ENCODE measurements around the gene SENP6.
"Not testable (repeated sequence)": the region's sequence is repeated elsewhere in the genome, so short reads cannot be mapped to it uniquely, and the experiment has no call there.

Gene SENP6

GRCh38 chr6:75601304-75602245 lies at the start of gene SENP6:
TSS of gene SENP6 (plus strand) at chr6:75601880. CDS start at chr6:75602525, 645 bp downstream.
- peak within 1 kb of the TSS; percentile 63 for H3K4me3 ChIP-seq (ENCODE audit: low read length)
- no peak for TF ChIP-seq ZNF274 (IDR thresholded peaks at IDR 0.05; ENCODE audit: low read depth, low read length)

GRCh38 chr6:75556240-75556639 lies 45.4 kb upstream of the SENP6 start:
- no peak for TF ChIP-seq ZNF274 (IDR thresholded peaks at IDR 0.05; ENCODE audit: low read depth, low read length)

GRCh38 chr6:75557068-75557467 lies 44.6 kb upstream of the SENP6 start:
- H3K4me3 ChIP-seq (ENCODE audit: low read length) = no peak overlapping the region
- TF ChIP-seq ZNF274 (IDR thresholded peaks at IDR 0.05; ENCODE audit: low read depth, low read length) = no peak

More at GRCh38 chr6:75556240-75556639, 45.4 kb upstream of the SENP6 start:
- H3K4me3 ChIP-seq (ENCODE audit: low read length) = no peak overlapping the region

GRCh38 chr6:75563032-75563431 lies 38.6 kb upstream of the SENP6 start:
- no peak for TF ChIP-seq ZNF274 (IDR thresholded peaks at IDR 0.05; ENCODE audit: low read depth, low read length)
- H3K4me3 ChIP-seq (ENCODE audit: low read length) = no peak overlapping the region

GRCh38 chr6:75566137-75566767 lies 35.4 kb upstream of the SENP6 start:
- no peak overlapping the region for H3K4me3 ChIP-seq (ENCODE audit: low read length)
- no peak for TF ChIP-seq ZNF274 (IDR thresholded peaks at IDR 0.05; ENCODE audit: low read depth, low read length)

- TF ChIP-seq ZNF274 (IDR thresholded peaks at IDR 0.05; ENCODE audit: low read depth, low read length) = no peak
- no peak overlapping the region for H3K4me3 ChIP-seq (ENCODE audit: low read length)
Measured at GRCh38 chr6:75568100-75568499, 33.6 kb upstream of the SENP6 start.

- TF ChIP-seq ZNF274 (IDR thresholded peaks at IDR 0.05; ENCODE audit: low read depth, low read length) = no peak
Measured at GRCh38 chr6:75568965-75569364, 32.7 kb upstream of the SENP6 start.

GRCh38 chr6:75570671-75571070 lies 31.0 kb upstream of the SENP6 start:
- H3K4me3 ChIP-seq (ENCODE audit: low read length) = not testable (repeated sequence)

More at GRCh38 chr6:75568965-75569364, 32.7 kb upstream of the SENP6 start:
- no peak overlapping the region for H3K4me3 ChIP-seq (ENCODE audit: low read length)

- TF ChIP-seq ZNF274 (IDR thresholded peaks at IDR 0.05; ENCODE audit: low read depth, low read length) = no peak
Measured at GRCh38 chr6:75572072-75572471, 29.6 kb upstream of the SENP6 start.

GRCh38 chr6:75579951-75580350 lies 21.7 kb upstream of the SENP6 start:
- no peak overlapping the region for H3K4me3 ChIP-seq (ENCODE audit: low read length)
- no peak for TF ChIP-seq ZNF274 (IDR thresholded peaks at IDR 0.05; ENCODE audit: low read depth, low read length)

More at GRCh38 chr6:75572072-75572471, 29.6 kb upstream of the SENP6 start:
- no peak overlapping the region for H3K4me3 ChIP-seq (ENCODE audit: low read length)

GRCh38 chr6:75581231-75581630 lies 20.4 kb upstream of the SENP6 start:
- no peak for TF ChIP-seq ZNF274 (IDR thresholded peaks at IDR 0.05; ENCODE audit: low read depth, low read length)
- no peak overlapping the region for H3K4me3 ChIP-seq (ENCODE audit: low read length)

- not testable (repeated sequence) for H3K4me3 ChIP-seq (ENCODE audit: low read length)
Measured at GRCh38 chr6:75584552-75584951, 17.1 kb upstream of the SENP6 start.

- TF ChIP-seq ZNF274 (IDR thresholded peaks at IDR 0.05; ENCODE audit: low read depth, low read length) = no peak
- no peak overlapping the region for H3K4me3 ChIP-seq (ENCODE audit: low read length)
Measured at GRCh38 chr6:75588948-75589347, 12.7 kb upstream of the SENP6 start.

GRCh38 chr6:75590370-75590769 lies 11.3 kb upstream of the SENP6 start:
- no peak for TF ChIP-seq ZNF274 (IDR thresholded peaks at IDR 0.05; ENCODE audit: low read depth, low read length)
- H3K4me3 ChIP-seq (ENCODE audit: low read length) = no peak overlapping the region

GRCh38 chr6:75596380-75596779 lies 5.3 kb upstream of the SENP6 start:
- H3K4me3 ChIP-seq (ENCODE audit: low read length) = not testable (repeated sequence)
